Measurements from ENCODE around the gene NR6A1.

The NR6A1 gene

DNA sequence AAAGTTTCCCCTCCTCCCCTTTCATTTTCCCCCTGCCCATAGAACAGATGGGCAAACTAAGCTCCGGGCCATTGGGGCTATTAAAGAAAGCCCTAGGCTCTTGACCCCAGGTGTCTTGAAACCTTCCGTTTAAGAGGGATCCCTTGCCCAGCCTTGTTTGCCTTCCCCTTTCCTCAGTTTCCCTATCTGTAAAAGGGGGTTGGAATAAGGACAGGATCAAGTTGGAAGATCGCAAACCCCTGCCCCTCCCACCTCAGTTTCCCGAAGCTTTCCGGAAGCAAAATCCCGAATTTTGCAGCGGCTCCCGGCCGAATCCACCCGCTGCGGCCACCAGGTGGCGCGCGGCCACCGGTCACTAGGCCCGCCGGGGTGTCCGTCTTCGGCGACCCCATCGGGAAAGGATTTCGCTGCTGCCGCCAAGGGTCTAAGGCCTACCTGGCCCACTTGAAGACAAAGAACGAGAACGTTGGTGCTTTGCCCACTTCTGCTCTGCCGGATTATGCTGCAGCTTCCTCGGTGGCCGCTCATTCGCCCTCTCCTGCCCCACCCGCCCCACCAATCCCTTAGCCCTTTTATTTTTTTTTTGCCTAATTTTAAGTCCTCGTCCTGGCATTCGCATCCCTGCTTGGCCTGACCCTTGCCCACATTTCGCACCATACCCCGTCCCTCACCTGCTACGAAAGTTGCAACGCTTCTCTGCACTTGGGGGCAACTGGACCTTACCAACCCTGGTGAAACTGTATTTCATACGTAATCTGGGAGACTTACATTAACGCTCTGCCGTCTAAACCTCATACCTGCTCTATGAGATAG is 962 bp upstream of the NR6A1 start (continued):
- TF ChIP-seq, protein P1, sequence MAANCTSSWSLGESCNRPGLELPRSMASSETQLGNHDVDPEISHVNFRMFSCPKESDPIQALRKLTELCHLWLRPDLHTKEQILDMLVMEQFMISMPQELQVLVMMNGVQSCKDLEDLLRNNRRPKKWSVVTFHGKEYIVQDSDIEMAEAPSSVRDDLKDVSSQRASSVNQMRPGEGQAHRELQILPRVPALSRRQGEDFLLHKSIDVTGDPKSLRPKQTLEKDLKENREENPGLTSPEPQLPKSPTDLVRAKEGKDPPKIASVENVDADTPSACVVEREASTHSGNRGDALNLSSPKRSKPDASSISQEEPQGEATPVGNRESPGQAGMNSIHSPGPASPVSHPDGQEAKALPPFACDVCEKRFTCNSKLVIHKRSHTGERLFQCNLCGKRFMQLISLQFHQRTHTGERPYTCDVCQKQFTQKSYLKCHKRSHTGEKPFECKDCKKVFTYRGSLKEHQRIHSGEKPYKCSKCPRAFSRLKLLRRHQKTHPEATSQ (tag by site-specific recombination; IDR thresholded peaks at IDR 0.05) = peak; percentile 90; the same call in 1 of the 2 replicates
- TF ChIP-seq SP7 (tag by site-specific recombination; IDR thresholded peaks at IDR 0.05) = peak; percentile 5; the same call in 1 of the 2 replicates
- TF ChIP-seq, protein P2, sequence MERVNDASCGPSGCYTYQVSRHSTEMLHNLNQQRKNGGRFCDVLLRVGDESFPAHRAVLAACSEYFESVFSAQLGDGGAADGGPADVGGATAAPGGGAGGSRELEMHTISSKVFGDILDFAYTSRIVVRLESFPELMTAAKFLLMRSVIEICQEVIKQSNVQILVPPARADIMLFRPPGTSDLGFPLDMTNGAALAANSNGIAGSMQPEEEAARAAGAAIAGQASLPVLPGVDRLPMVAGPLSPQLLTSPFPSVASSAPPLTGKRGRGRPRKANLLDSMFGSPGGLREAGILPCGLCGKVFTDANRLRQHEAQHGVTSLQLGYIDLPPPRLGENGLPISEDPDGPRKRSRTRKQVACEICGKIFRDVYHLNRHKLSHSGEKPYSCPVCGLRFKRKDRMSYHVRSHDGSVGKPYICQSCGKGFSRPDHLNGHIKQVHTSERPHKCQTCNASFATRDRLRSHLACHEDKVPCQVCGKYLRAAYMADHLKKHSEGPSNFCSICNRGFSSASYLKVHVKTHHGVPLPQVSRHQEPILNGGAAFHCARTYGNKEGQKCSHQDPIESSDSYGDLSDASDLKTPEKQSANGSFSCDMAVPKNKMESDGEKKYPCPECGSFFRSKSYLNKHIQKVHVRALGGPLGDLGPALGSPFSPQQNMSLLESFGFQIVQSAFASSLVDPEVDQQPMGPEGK (tag by site-specific recombination; IDR thresholded peaks at IDR 0.05) = peak; percentile 60; the same call in 1 of the 2 replicates
- peak; percentile 17 for TF ChIP-seq SETDB1 (IDR thresholded peaks at IDR 0.05; ENCODE audit: insufficient read length, low read length)
- no peak for TF ChIP-seq ZNF488 (tag by site-specific recombination; IDR thresholded peaks at IDR 0.05)
- TF ChIP-seq ZNF391 (tag by site-specific recombination; IDR thresholded peaks at IDR 0.05; ENCODE audit: borderline replicate concordance, low read depth) = no peak
- TF ChIP-seq, protein P3, sequence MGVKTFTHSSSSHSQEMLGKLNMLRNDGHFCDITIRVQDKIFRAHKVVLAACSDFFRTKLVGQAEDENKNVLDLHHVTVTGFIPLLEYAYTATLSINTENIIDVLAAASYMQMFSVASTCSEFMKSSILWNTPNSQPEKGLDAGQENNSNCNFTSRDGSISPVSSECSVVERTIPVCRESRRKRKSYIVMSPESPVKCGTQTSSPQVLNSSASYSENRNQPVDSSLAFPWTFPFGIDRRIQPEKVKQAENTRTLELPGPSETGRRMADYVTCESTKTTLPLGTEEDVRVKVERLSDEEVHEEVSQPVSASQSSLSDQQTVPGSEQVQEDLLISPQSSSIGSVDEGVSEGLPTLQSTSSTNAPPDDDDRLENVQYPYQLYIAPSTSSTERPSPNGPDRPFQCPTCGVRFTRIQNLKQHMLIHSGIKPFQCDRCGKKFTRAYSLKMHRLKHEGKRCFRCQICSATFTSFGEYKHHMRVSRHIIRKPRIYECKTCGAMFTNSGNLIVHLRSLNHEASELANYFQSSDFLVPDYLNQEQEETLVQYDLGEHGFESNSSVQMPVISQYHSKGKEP (tag by site-specific recombination; IDR thresholded peaks at IDR 0.05) = no peak
- peak; percentile 87 for TF ChIP-seq CTCF (tag by site-specific recombination; IDR thresholded peaks at IDR 0.05)
- no peak for TF ChIP-seq OVOL3 (tag by site-specific recombination; IDR thresholded peaks at IDR 0.05)
- no peak for TF ChIP-seq ZNF629 (tag by site-specific recombination; IDR thresholded peaks at IDR 0.05)
- peak; percentile 78 for TF ChIP-seq ZNF654 (tag by site-specific recombination; IDR thresholded peaks at IDR 0.05; ENCODE audit: low read depth)
- TF ChIP-seq ZNF274 (IDR thresholded peaks at IDR 0.05; ENCODE audit: low read length) = no peak
- no peak for TF ChIP-seq ZNF274 (tag by site-specific recombination; IDR thresholded peaks at IDR 0.05; ENCODE audit: borderline replicate concordance)
- TF ChIP-seq, protein P4, sequence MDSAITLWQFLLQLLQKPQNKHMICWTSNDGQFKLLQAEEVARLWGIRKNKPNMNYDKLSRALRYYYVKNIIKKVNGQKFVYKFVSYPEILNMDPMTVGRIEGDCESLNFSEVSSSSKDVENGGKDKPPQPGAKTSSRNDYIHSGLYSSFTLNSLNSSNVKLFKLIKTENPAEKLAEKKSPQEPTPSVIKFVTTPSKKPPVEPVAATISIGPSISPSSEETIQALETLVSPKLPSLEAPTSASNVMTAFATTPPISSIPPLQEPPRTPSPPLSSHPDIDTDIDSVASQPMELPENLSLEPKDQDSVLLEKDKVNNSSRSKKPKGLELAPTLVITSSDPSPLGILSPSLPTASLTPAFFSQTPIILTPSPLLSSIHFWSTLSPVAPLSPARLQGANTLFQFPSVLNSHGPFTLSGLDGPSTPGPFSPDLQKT (IDR thresholded peaks at IDR 0.05; ENCODE audit: borderline replicate concordance, low read depth, low read length) = no peak
- TF ChIP-seq ZXDB (tag by site-specific recombination; IDR thresholded peaks at IDR 0.05) = peak; percentile 30
- peak; percentile 25; the same call in 1 of the 2 replicates for TF ChIP-seq ZBTB8A (tag by site-specific recombination; IDR thresholded peaks at IDR 0.05)
- peak; percentile 94 for TF ChIP-seq IKZF3 (tag by site-specific recombination; IDR thresholded peaks at IDR 0.05)
- TF ChIP-seq, protein P5, sequence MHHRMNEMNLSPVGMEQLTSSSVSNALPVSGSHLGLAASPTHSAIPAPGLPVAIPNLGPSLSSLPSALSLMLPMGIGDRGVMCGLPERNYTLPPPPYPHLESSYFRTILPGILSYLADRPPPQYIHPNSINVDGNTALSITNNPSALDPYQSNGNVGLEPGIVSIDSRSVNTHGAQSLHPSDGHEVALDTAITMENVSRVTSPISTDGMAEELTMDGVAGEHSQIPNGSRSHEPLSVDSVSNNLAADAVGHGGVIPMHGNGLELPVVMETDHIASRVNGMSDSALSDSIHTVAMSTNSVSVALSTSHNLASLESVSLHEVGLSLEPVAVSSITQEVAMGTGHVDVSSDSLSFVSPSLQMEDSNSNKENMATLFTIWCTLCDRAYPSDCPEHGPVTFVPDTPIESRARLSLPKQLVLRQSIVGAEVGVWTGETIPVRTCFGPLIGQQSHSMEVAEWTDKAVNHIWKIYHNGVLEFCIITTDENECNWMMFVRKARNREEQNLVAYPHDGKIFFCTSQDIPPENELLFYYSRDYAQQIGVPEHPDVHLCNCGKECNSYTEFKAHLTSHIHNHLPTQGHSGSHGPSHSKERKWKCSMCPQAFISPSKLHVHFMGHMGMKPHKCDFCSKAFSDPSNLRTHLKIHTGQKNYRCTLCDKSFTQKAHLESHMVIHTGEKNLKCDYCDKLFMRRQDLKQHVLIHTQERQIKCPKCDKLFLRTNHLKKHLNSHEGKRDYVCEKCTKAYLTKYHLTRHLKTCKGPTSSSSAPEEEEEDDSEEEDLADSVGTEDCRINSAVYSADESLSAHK (tag by site-specific recombination; IDR thresholded peaks at IDR 0.05) = peak; percentile 10; the same call in 1 of the 2 replicates
- peak; percentile 72 for TF ChIP-seq ZNF341 (tag by site-specific recombination; IDR thresholded peaks at IDR 0.05; ENCODE audit: low read depth)
- TF ChIP-seq ZIC2 (tag by site-specific recombination; IDR thresholded peaks at IDR 0.05) = 0 out of 2 replicates have a peak, but pooled peaks have one; percentile 8
- no peak for TF ChIP-seq ZNF311 (tag by site-specific recombination; IDR thresholded peaks at IDR 0.05; ENCODE audit: borderline replicate concordance)
- no peak for TF ChIP-seq ZNF658 (tag by site-specific recombination; IDR thresholded peaks at IDR 0.05)
- TF ChIP-seq ZSCAN18 (tag by site-specific recombination; IDR thresholded peaks at IDR 0.05) = no peak
- TF ChIP-seq ZNF266 (tag by site-specific recombination; IDR thresholded peaks at IDR 0.05; ENCODE audit: low read depth) = no peak
- TF ChIP-seq KLF1 (tag by site-specific recombination; IDR thresholded peaks at IDR 0.05) = no peak
- TF ChIP-seq ZNF701 (tag by site-specific recombination; IDR thresholded peaks at IDR 0.05) = no peak

Measured in HEK293 (cell line).